ENCODE data around the gene CDO1.
"Not testable (repeated sequence)": the region's sequence is repeated elsewhere in the genome, so short reads cannot be mapped to it uniquely, and the experiment has no call there.

The CDO1 gene

DNA sequence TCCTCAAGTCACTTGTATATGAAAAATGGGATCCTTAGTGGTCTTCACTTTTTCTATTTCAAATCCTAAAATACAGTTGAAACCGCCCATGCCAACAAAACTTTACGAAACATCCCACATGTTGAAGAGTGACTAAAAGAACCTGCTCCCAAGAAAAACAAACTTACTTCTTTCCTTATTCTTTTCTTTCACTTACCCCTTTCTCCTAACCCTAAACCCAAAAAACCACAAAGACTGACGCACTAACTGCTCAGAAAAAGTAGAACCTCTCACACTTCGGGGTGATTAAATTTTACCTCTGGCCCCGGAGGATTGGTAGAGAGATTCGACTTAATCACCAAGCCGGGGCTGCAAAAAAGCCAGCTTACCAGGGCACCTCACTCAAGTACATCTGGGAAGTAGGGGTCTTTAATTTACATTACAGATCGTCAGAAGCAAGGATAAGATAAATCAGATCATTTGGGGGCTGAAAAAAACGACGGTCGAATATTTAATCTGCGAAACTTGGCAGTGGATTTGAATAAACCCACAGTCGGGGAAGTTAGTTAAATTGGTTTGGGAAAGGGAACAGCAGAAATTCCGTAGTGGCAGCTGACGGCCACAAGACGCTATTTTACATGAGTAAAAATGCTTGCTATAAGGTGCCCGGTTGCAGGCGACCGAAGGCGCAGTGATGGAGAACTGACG, 1.3 kb downstream of the CDO1 start:
- Mint-ChIP-seq H3K4me1 (ENCODE audit: low read depth) (peaks cover 30% of the 10 kb centered on the region), H3K9me3 (no peaks in the 10 kb centered on the region), H3K27me3 (ENCODE audit: low read depth) (peaks cover 82% of the 10 kb centered on the region), H3K36me3 (ENCODE audit: low read depth) (no peaks in the 10 kb centered on the region), H3K4me3 (peak overlapping the region; percentile 56), H3K27ac (no peak overlapping the region)

DNA sequence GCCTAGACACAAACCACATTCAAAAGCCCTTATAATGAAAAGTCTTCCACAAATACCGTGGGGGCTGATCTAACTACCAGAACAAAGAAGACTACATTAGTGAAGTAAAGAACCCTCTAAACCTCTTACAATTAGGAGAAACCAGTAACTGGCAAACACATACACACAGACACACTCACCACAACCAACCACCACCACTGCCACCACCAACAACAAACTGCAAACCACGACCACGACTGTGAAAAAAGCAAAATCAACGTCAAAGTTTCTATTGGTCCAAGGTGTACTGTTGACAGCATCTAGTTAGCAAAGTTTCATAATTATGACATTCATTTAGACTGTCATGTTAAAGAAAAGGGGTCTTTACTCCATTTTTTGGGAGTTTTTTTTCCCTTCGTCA, 2.7 kb downstream of the CDO1 start:
- H3K27ac Mint-ChIP-seq, result no peak overlapping the region
- H3K4me1 Mint-ChIP-seq (ENCODE audit: low read depth), result peaks cover 44% of the 10 kb centered on the region
- peaks cover 68% of the 10 kb centered on the region for H3K27me3 Mint-ChIP-seq (ENCODE audit: low read depth)
- no peaks in the 10 kb centered on the region for H3K9me3 Mint-ChIP-seq
- H3K36me3 Mint-ChIP-seq (ENCODE audit: low read depth), result no peaks in the 10 kb centered on the region
- H3K4me3 Mint-ChIP-seq, result no peak overlapping the region

DNA sequence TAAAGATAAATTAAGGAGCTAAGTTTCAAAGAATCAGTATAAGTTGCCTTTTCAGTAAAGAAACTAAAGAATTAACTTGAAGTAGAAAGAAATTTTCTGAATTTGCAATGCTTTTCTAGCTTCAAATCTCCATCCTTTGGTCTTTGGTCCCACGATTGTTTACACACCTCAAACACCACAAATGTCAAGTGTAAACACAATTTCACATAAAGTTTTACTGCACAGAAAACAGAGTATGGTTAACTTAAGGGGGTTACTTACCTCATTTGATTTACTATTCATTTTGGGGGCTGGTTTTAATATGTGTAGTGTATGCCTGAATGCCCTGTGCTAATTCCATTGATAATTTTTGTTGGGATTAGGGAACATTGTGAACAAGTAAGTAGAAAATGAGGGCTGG, 4.1 kb downstream of the CDO1 start:
- Mint-ChIP-seq H3K36me3 (ENCODE audit: low read depth) (peaks cover 3% of the 10 kb centered on the region), H3K4me1 (ENCODE audit: low read depth) (peaks cover 54% of the 10 kb centered on the region), H3K27me3 (ENCODE audit: low read depth) (peaks cover 54% of the 10 kb centered on the region)

DNA sequence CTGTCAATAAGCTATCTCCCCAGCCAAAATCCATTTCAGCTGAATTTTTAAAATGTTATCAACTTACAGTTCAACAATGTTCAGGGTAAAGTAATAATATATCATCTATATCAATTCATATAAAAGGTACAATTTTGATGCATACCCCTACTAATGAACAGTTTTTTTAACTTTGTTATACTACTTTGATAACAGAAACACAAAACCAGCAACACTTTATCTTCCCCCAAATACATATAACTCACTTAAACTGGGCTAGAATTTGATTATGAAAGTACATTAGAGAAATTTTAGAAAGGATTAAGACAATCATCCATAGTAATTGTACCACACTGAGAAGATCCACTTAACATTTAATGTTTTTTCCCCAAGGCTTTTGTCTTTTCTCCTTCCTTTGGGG, 5.1 kb downstream of the CDO1 start:
- Mint-ChIP-seq H3K27me3 (ENCODE audit: low read depth) (peaks cover 46% of the 10 kb centered on the region), H3K9me3 (peaks cover 5% of the 10 kb centered on the region), H3K4me3 (no peak overlapping the region), H3K4me1 (ENCODE audit: low read depth) (peaks cover 61% of the 10 kb centered on the region), H3K36me3 (ENCODE audit: low read depth) (peaks cover 5% of the 10 kb centered on the region), H3K27ac (no peak overlapping the region)

More for the DNA sequence above, 4.1 kb downstream of the CDO1 start:
- Mint-ChIP-seq H3K27ac (no peak overlapping the region), H3K9me3 (peaks cover 3% of the 10 kb centered on the region), H3K4me3 (no peak overlapping the region)

DNA sequence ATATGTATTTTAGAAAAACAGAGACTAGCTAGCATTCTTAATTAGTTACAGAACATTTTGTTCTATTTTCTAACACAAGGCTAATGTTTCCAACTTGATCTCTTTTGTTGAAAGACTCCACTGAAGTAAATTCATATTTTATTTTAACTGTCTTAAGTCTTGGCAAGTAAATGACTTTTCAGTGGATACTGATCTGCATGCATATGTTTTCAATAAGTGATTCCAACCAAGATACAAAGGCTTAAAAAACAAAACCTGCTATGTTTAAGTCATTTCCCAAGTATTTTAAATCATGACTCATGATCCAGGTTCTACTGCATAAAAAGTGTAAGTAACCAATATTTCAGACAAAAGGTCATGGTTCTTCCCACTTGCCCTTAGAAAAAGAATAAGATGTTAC, 5.7 kb downstream of the CDO1 start:
- Mint-ChIP-seq H3K36me3 (ENCODE audit: low read depth) (peaks cover 5% of the 10 kb centered on the region), H3K27me3 (ENCODE audit: low read depth) (peaks cover 41% of the 10 kb centered on the region), H3K4me3 (no peak overlapping the region), H3K27ac (no peak overlapping the region), H3K9me3 (peaks cover 5% of the 10 kb centered on the region), H3K4me1 (ENCODE audit: low read depth) (peaks cover 61% of the 10 kb centered on the region)

DNA sequence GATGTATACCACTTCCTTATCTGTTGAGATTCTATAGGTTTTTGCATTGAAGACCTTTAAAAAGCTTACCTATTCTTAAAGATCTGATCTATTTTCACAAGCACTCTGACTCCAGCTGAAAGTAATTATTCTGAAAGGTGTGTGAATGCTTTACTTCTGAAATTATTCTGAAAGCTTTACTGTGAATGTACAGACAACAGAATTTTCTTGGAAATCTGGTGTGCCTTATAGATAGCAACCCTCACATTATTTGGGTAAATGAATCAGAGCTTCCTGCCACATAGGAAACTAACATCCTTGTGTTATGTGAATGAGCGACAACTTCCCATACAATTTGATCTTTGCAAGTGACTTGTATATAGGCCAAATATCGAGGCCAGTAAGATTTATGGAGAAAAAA, 6.5 kb downstream of the CDO1 start:
- peaks cover 5% of the 10 kb centered on the region for H3K9me3 Mint-ChIP-seq
- peaks cover 33% of the 10 kb centered on the region for H3K27me3 Mint-ChIP-seq (ENCODE audit: low read depth)
- peaks cover 5% of the 10 kb centered on the region for H3K36me3 Mint-ChIP-seq (ENCODE audit: low read depth)
- no peak overlapping the region for H3K27ac Mint-ChIP-seq
- peaks cover 53% of the 10 kb centered on the region for H3K4me1 Mint-ChIP-seq (ENCODE audit: low read depth)
- no peak overlapping the region for H3K4me3 Mint-ChIP-seq

DNA sequence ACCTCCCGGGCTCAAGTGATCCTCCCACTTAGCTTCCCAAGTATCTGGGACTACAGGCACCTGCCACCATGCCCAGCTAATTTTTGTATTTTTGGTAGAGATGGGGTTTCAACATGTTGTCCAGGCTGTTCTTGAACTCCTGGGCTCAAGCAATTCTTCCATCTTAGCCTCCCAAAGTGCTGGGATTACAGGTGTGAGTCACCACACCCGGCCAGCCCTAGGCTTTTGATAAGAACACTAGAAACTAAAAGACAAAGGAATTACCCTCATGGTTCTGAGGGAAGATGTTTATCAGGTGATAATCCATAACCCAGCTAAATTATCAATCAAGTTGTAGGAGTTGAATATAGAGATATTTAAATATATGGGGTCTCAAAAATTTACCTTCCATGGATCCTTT, 8.4 kb downstream of the CDO1 start:
- Mint-ChIP-seq H3K27me3 (ENCODE audit: low read depth) (peaks cover 18% of the 10 kb centered on the region), H3K4me1 (ENCODE audit: low read depth) (peaks cover 42% of the 10 kb centered on the region)
- H3K9me3 Mint-ChIP-seq; H3K27ac Mint-ChIP-seq; H3K36me3 Mint-ChIP-seq (ENCODE audit: low read depth); H3K4me3 Mint-ChIP-seq: not testable (repeated sequence)

DNA sequence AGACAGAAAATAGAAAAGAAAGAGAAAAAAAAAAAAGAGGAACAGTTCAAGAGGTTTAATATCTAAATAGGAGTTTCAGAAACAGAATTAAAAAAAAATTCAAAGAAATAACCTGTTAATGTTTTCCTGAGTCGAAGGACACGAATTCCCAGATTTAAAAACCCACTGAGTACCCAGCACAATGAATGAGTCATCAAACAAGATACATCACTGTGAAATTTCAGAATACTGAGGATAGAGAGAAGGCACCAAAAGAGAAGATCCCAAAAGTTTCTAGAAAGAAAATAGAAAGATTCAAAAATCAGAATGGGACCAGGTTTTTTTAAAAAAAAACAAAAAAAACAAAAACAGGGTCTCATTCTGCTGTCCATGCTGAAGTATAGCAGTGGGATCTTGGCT, 8.8 kb downstream of the CDO1 start:
- peaks cover 5% of the 10 kb centered on the region for H3K36me3 Mint-ChIP-seq (ENCODE audit: low read depth)
- peak overlapping the region; percentile 32 for H3K4me3 Mint-ChIP-seq
- peaks cover 42% of the 10 kb centered on the region for H3K4me1 Mint-ChIP-seq (ENCODE audit: low read depth)
- no peak overlapping the region for H3K27ac Mint-ChIP-seq
- H3K27me3 Mint-ChIP-seq (ENCODE audit: low read depth), result peaks cover 18% of the 10 kb centered on the region
- peaks cover 5% of the 10 kb centered on the region for H3K9me3 Mint-ChIP-seq

DNA sequence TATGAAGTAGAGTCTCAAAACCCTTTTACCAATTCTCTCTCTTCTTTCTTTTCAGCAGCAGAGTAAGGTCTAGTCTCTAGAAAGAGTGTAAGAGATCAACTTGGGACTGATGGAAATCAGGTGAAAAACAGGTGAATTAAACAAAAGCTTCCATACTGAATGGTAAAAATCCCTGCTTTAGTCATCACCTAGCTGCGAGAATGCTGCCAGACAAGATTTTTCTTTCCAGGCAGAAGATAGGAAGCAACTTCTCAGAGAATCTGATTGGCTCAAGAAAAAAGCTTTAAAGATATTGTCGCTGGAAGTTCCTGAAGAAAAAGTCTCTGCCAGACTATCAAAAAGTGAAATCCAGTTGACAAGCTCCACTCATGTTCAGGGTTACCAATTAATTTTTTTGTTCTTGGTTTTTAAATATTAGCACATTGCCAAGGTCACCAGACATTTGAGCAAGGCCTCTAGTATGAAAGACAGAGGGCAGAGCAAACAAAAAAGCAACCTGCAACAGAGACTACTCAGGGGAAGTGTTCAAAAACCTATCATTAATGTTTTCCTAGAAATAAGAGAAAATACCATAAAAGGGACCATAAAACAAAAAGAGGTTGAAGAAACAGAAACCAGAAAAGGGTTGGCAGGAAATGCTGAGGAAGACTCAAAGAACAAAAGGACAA, 9.3 kb downstream of the CDO1 start:
- peaks cover 5% of the 10 kb centered on the region for H3K36me3 Mint-ChIP-seq (ENCODE audit: low read depth)
- peaks cover 42% of the 10 kb centered on the region for H3K4me1 Mint-ChIP-seq (ENCODE audit: low read depth)
- no peak overlapping the region for H3K27ac Mint-ChIP-seq
- H3K9me3 Mint-ChIP-seq, result peaks cover 5% of the 10 kb centered on the region
- H3K27me3 Mint-ChIP-seq (ENCODE audit: low read depth), result peaks cover 16% of the 10 kb centered on the region
- H3K4me3 Mint-ChIP-seq, result peak overlapping the region; percentile 32

DNA sequence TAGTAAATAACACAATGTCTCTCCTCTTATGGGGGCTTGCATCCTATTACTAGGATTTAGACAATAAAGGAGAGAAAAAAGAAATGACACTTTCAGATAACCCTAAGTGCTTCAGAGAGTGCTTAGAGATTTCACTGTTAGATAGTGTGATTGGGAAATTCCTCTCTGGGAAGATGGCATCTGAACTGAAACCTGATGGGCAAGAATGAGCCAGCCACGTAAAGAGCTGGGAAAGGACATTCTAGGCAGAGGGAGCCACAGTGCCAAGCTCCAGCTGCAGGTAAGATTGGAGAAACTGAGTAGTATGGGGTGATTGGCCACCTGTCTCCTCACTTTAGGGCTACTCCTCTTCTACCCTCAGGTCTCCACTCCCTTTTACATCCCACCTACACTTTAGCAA, 14.5 kb downstream of the CDO1 start:
- Mint-ChIP-seq H3K27me3 (ENCODE audit: low read depth) (peaks cover 20% of the 10 kb centered on the region), H3K4me1 (ENCODE audit: low read depth) (peaks cover 8% of the 10 kb centered on the region), H3K9me3 (no peaks in the 10 kb centered on the region), H3K27ac (no peak overlapping the region), H3K4me3 (no peak overlapping the region), H3K36me3 (ENCODE audit: low read depth) (no peaks in the 10 kb centered on the region)

DNA sequence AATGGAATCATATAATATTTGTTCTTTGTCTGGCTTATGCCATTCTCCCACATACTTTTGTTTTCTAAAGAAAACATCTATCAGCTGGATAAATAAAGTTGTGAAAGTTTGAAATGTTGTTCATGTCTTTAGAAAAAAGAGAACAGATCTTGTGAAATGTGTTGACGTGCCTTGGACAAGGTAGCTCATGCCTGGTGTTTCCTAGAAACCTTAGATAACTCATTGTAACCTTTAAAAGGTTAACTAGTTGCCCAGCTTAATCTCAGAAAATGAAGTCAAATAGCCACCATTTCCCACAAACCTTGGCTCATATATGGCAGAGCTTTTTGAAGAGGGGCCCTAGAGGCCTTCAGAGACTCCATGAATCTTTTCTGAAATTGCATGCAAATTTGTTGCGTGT, 15.3 kb downstream of the CDO1 start:
- no peak overlapping the region for H3K4me3 Mint-ChIP-seq
- no peaks in the 10 kb centered on the region for H3K36me3 Mint-ChIP-seq (ENCODE audit: low read depth)
- peaks cover 20% of the 10 kb centered on the region for H3K27me3 Mint-ChIP-seq (ENCODE audit: low read depth)
- no peaks in the 10 kb centered on the region for H3K9me3 Mint-ChIP-seq
- H3K4me1 Mint-ChIP-seq (ENCODE audit: low read depth), result peaks cover under 1% of the 10 kb centered on the region
- H3K27ac Mint-ChIP-seq, result no peak overlapping the region

DNA sequence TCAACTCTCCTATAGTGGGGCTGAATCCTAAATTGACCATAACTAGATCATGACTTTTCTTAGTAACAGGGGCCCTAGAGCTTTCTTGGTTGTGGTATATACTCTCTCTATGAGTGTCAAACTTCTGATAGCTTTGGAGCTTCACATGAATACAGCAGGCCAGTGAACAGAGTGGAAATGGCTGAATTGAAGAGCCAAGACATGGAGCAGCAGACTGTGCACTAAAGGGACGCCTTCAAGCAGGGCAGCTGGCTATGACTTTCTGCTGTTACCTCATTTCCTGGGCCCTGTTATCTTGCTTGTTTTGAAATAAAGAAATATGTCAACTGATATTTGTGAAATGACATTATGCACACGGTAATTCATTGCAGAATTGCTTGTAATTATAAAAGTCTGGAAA, 16.4 kb downstream of the CDO1 start:
- Mint-ChIP-seq H3K4me1 (ENCODE audit: low read depth) (no peaks in the 10 kb centered on the region), H3K27ac (no peak overlapping the region), H3K9me3 (no peaks in the 10 kb centered on the region), H3K36me3 (ENCODE audit: low read depth) (no peaks in the 10 kb centered on the region), H3K4me3 (no peak overlapping the region), H3K27me3 (ENCODE audit: low read depth) (peaks cover 24% of the 10 kb centered on the region)

DNA sequence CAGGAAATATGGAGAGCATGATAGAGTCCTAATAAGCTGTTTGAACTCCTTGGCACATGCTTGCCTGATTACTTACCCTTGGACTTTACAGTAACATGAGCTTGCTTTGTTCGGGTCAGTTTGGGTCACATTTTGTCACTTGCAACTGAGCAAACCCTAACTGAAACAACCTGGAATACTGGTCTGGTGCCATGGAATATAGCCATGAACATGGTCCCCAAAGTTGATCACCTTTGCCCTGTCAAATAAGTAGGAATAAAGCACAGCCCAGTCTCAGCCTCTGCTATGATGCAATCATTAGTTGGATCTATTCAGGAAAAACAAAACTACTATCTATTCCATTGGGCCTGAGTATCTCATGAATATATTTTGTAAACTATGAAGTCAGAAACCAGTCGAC, 18.2 kb downstream of the CDO1 start:
- no peak overlapping the region for H3K4me3 Mint-ChIP-seq
- H3K27ac Mint-ChIP-seq, result no peak overlapping the region
- peaks cover 7% of the 10 kb centered on the region for H3K4me1 Mint-ChIP-seq (ENCODE audit: low read depth)
- H3K27me3 Mint-ChIP-seq (ENCODE audit: low read depth), result peaks cover 31% of the 10 kb centered on the region
- no peaks in the 10 kb centered on the region for H3K9me3 Mint-ChIP-seq
- no peaks in the 10 kb centered on the region for H3K36me3 Mint-ChIP-seq (ENCODE audit: low read depth)

DNA sequence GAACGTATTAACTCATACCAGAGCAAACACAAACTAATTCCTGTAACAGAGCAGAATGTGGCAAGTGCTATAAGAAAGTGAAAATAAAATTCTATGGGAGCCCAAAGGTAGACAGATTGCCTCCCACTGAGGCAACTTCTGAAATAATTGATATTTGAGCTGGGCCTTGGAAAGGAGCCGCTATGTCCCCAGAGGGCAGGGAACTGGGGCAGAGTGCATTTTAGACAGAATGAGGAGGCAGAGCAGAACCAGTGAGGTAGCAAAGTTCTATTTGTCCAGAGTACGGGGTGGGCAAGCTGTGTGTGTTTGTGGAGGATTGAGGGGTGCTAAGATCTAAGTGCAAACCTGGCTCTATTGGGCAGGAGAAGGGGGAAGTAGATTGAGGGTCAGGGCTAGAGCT, 19.8 kb downstream of the CDO1 start:
- H3K4me3 Mint-ChIP-seq, result no peak overlapping the region
- H3K4me1 Mint-ChIP-seq (ENCODE audit: low read depth), result peaks cover 7% of the 10 kb centered on the region
- H3K36me3 Mint-ChIP-seq (ENCODE audit: low read depth), result no peaks in the 10 kb centered on the region
- no peaks in the 10 kb centered on the region for H3K9me3 Mint-ChIP-seq
- peaks cover 41% of the 10 kb centered on the region for H3K27me3 Mint-ChIP-seq (ENCODE audit: low read depth)
- no peak overlapping the region for H3K27ac Mint-ChIP-seq

DNA sequence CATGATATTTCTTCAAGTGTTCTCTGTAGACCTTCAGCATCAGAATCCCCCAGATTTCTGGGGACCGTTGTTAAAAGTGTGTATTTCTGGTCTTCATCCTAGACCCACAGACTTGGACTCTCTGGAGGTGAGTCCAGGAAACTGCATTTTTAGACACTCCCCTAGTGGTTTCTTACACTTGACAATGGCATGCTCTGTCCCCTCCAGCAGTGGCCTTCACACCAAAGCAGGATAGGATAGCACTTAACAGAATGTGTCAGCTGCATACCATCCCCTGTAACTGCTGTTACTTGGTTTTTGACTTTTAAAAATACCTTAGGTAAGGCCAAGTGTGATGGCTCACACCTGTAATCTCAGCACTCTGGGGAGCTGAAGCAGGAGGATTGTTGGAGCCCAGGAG, 20.8 kb downstream of the CDO1 start:
- Mint-ChIP-seq H3K36me3 (ENCODE audit: low read depth) (no peaks in the 10 kb centered on the region), H3K27me3 (ENCODE audit: low read depth) (peaks cover 48% of the 10 kb centered on the region), H3K4me3 (no peak overlapping the region), H3K9me3 (no peaks in the 10 kb centered on the region), H3K27ac (no peak overlapping the region), H3K4me1 (ENCODE audit: low read depth) (peaks cover 7% of the 10 kb centered on the region)
